ENCODE results near the gene RBM47. TPM values are rescaled to one million over a fixed set of nuclear protein-coding genes. Genes with fewer than 3 reads are reported as not detected.

The RBM47 gene
- polyA plus RNA-seq, 1 donor from 2014 or later: 1.7 TPM

GRCh38 chr4:40375620-40376019, 254.0 kb downstream of the RBM47 start:
- Histone ChIP-seq H3K4me2 (ENCODE audit: low read length) (no peak overlapping the region), H3K9me3 (ENCODE audit: low read length) (no peaks in the 10 kb centered on the region), H3K36me3 (ENCODE audit: insufficient read depth, low read length) (no peaks in the 10 kb centered on the region), H3K9me2 (ENCODE audit: insufficient read depth, low read length) (no peaks in the 10 kb centered on the region), H3K27ac (ENCODE audit: low read length) (no peak overlapping the region), H3K9ac (ENCODE audit: low read length) (no peak overlapping the region), H3K4me3 (ENCODE audit: low read length) (no peak overlapping the region), H3F3A (ENCODE audit: insufficient read depth, low read length, poor library complexity, severe bottlenecking) (no peaks in the 10 kb centered on the region), H3K27me3 (ENCODE audit: insufficient read depth, low read depth, low read length) (no peaks in the 10 kb centered on the region), H2AFZ (ENCODE audit: low read depth, low read length) (no peak overlapping the region), H4K20me1 (ENCODE audit: insufficient read depth) (no peaks in the 10 kb centered on the region), H3K79me2 (replicated peaks; ENCODE audit: insufficient read depth, low read length) (no peaks in the 10 kb centered on the region)
- TF ChIP-seq POLR2AphosphoS5 (IDR thresholded peaks at IDR 0.05) (no peak), REST (IDR thresholded peaks at IDR 0.05; ENCODE audit: borderline replicate concordance) (no peak), SMC3 (conservative IDR thresholded peaks at IDR 0.05; ENCODE audit: poor library complexity) (no peak), RAD21 (conservative IDR thresholded peaks at IDR 0.05) (no peak), MXI1 (conservative IDR thresholded peaks at IDR 0.05; ENCODE audit: poor library complexity, severe bottlenecking) (no peak)

GRCh38 chr4:40375095-40375494, 254.6 kb downstream of the RBM47 start:
- TF ChIP-seq RAD21 (conservative IDR thresholded peaks at IDR 0.05) (no peak), TAF1 (IDR thresholded peaks at IDR 0.05; ENCODE audit: low read depth) (no peak), EZH2 (IDR thresholded peaks at IDR 0.05; ENCODE audit: borderline replicate concordance, insufficient read depth, low read length, poor library complexity, severe bottlenecking) (no peak), EP300 (conservative IDR thresholded peaks at IDR 0.05; ENCODE audit: poor library complexity, severe bottlenecking) (no peak), REST (IDR thresholded peaks at IDR 0.05; ENCODE audit: borderline replicate concordance) (no peak), MXI1 (conservative IDR thresholded peaks at IDR 0.05; ENCODE audit: poor library complexity, severe bottlenecking) (no peak), POLR2AphosphoS5 (IDR thresholded peaks at IDR 0.05) (no peak)
- Histone ChIP-seq H3K9ac (ENCODE audit: low read length) (no peak overlapping the region), H3F3A (ENCODE audit: insufficient read depth, low read length, poor library complexity, severe bottlenecking) (no peaks in the 10 kb centered on the region), H3K9me3 (ENCODE audit: low read length) (no peaks in the 10 kb centered on the region), H4K20me1 (ENCODE audit: insufficient read depth) (no peaks in the 10 kb centered on the region), H3K36me3 (ENCODE audit: insufficient read depth, low read length) (no peaks in the 10 kb centered on the region), H3K4me3 (ENCODE audit: low read length) (no peak overlapping the region), H2AFZ (ENCODE audit: low read depth, low read length) (no peak overlapping the region), H3K27me3 (ENCODE audit: insufficient read depth, low read depth, low read length) (no peaks in the 10 kb centered on the region), H3K9me2 (ENCODE audit: insufficient read depth, low read length) (no peaks in the 10 kb centered on the region), H3K4me2 (ENCODE audit: low read length) (no peak overlapping the region), H3K27ac (ENCODE audit: low read length) (no peak overlapping the region), H3K79me2 (replicated peaks; ENCODE audit: insufficient read depth, low read length) (no peaks in the 10 kb centered on the region)

Data from neural cell (in vitro differentiated cells).